Activated T-cell treated with anti-CD3 and anti-CD28 coated beads, Interleukin-2, amount 50 U/mL, for 24 hours (primary cell): ENCODE results near the gene WDR86.

Source experiments
- DNase-seq: peaks from one replicate; pipeline ENCODE4 v3.0.0-alpha.2; 2020
- H3K27ac Mint-ChIP-seq: 2 replicates; pipeline ENCODE4 v1.8.0; 2020; ENCODE audit warnings: mild to moderate bottlenecking, mixed read lengths
- H3K27me3 Mint-ChIP-seq: 2 replicates; pipeline ENCODE4 v1.8.0; 2020; ENCODE audit warnings: mixed read lengths
- H3K36me3 Mint-ChIP-seq: 2 replicates; pipeline ENCODE4 v1.8.0; 2020; ENCODE audit warnings: low read depth, mixed read lengths
- H3K4me1 Mint-ChIP-seq: 2 replicates; pipeline ENCODE4 v1.8.0; 2020; ENCODE audit warnings: low read depth, mixed read lengths
- H3K4me3 Mint-ChIP-seq: 2 replicates; pipeline ENCODE4 v1.8.0; 2020; ENCODE audit warnings: mild to moderate bottlenecking, moderate library complexity, mixed read lengths
- H3K9me3 Mint-ChIP-seq: 2 replicates; pipeline ENCODE4 v1.8.0; 2020; ENCODE audit warnings: mixed read lengths

Gene WDR86

GRCh38 chr7:151342102-151342646, 67.7 kb downstream of the WDR86 start:
- Mint-ChIP-seq H3K27me3 (no peaks in the 10 kb centered on the region), H3K27ac (peak overlapping the region; percentile 94), H3K36me3 (peaks cover 31% of the 10 kb centered on the region), H3K4me1 (peaks cover 53% of the 10 kb centered on the region), H3K4me3 (peak overlapping the region; percentile 82), H3K9me3 (peaks cover 3% of the 10 kb centered on the region)
- no peak for DNase-seq

- H3K36me3 Mint-ChIP-seq: peaks cover 27% of the 10 kb centered on the region
- no peaks in the 10 kb centered on the region for H3K27me3 Mint-ChIP-seq
- peaks cover 52% of the 10 kb centered on the region for H3K4me1 Mint-ChIP-seq
- peak; percentile 98 for DNase-seq
- H3K9me3 Mint-ChIP-seq: peaks cover 3% of the 10 kb centered on the region
- peak within 1 kb of the TSS; percentile 94 for H3K27ac Mint-ChIP-seq
- H3K4me3 Mint-ChIP-seq: peak within 1 kb of the TSS; percentile 82
These were observed 68.3 kb downstream of the WDR86 start, which contains the start of gene NUB1 for GRCh38 chr7:151341357-151342101. NUB1 (plus strand) TSS chr7:151341812; CDS start chr7:151345350, 3,538 bp downstream.

GRCh38 chr7:151340794-151341356, 69.0 kb downstream of the WDR86 start:
- Mint-ChIP-seq H3K27me3 (no peaks in the 10 kb centered on the region), H3K4me3 (peak overlapping the region; percentile 82), H3K9me3 (peaks cover 3% of the 10 kb centered on the region), H3K27ac (peak overlapping the region; percentile 50), H3K4me1 (peaks cover 52% of the 10 kb centered on the region), H3K36me3 (peaks cover 20% of the 10 kb centered on the region)
- no peak for DNase-seq

- DNase-seq: no peak
- peaks cover 3% of the 10 kb centered on the region for H3K9me3 Mint-ChIP-seq
- no peak overlapping the region for H3K4me3 Mint-ChIP-seq
- peaks cover 12% of the 10 kb centered on the region for H3K36me3 Mint-ChIP-seq
- H3K27ac Mint-ChIP-seq: peak overlapping the region; percentile 73
- peaks cover 48% of the 10 kb centered on the region for H3K4me1 Mint-ChIP-seq
- H3K27me3 Mint-ChIP-seq: no peaks in the 10 kb centered on the region
These were observed 70.0 kb downstream of the WDR86 start for GRCh38 chr7:151339651-151340382.

GRCh38 chr7:151338809-151339208, 71.0 kb downstream of the WDR86 start:
- Mint-ChIP-seq H3K4me3 (no peak overlapping the region), H3K36me3 (peaks cover 12% of the 10 kb centered on the region), H3K27me3 (no peaks in the 10 kb centered on the region), H3K4me1 (peaks cover 46% of the 10 kb centered on the region), H3K9me3 (peaks cover 3% of the 10 kb centered on the region), H3K27ac (no peak overlapping the region)
- no peak for DNase-seq

- H3K36me3 Mint-ChIP-seq: peaks cover 2% of the 10 kb centered on the region
- no peaks in the 10 kb centered on the region for H3K27me3 Mint-ChIP-seq
- H3K27ac Mint-ChIP-seq: no peak overlapping the region
- DNase-seq: no peak
- H3K4me3 Mint-ChIP-seq: no peak overlapping the region
- peaks cover 3% of the 10 kb centered on the region for H3K9me3 Mint-ChIP-seq
- peaks cover 36% of the 10 kb centered on the region for H3K4me1 Mint-ChIP-seq
These were observed 72.5 kb downstream of the WDR86 start for GRCh38 chr7:151337346-151337745.

GRCh38 chr7:151336027-151336708, 73.7 kb downstream of the WDR86 start:
- peaks cover 3% of the 10 kb centered on the region for H3K9me3 Mint-ChIP-seq
- peaks cover 33% of the 10 kb centered on the region for H3K4me1 Mint-ChIP-seq
- no peaks in the 10 kb centered on the region for H3K36me3 Mint-ChIP-seq
- H3K27me3 Mint-ChIP-seq: no peaks in the 10 kb centered on the region
- no peak for DNase-seq
- H3K27ac Mint-ChIP-seq: no peak overlapping the region
- no peak overlapping the region for H3K4me3 Mint-ChIP-seq

- DNase-seq: no peak
- H3K27ac Mint-ChIP-seq: no peak overlapping the region
These were observed 75.2 kb downstream of the WDR86 start for GRCh38 chr7:151334628-151335027.

More at GRCh38 chr7:151334628-151335027, 75.2 kb downstream of the WDR86 start:
- peaks cover 19% of the 10 kb centered on the region for H3K4me1 Mint-ChIP-seq
- no peak overlapping the region for H3K4me3 Mint-ChIP-seq
- no peaks in the 10 kb centered on the region for H3K27me3 Mint-ChIP-seq
- H3K9me3 Mint-ChIP-seq: peaks cover 3% of the 10 kb centered on the region
- H3K36me3 Mint-ChIP-seq: no peaks in the 10 kb centered on the region
